Measurements from ENCODE around the gene ST3GAL2.
"Not testable (repeated sequence)": the region's sequence is repeated elsewhere in the genome, so short reads cannot be mapped to it uniquely, and the experiment has no call there.

The ST3GAL2 gene

GRCh38 chr16:70381604-70382342 lies 57.1 kb downstream of the ST3GAL2 start:
- no peak for DNase-seq

GRCh38 chr16:70380919-70381603 lies 57.8 kb downstream of the ST3GAL2 start:
- peak; percentile 94 for DNase-seq

- peak; percentile 32 for DNase-seq
These were observed 58.5 kb downstream of the ST3GAL2 start for GRCh38 chr16:70380248-70380918.

GRCh38 chr16:70378869-70379493 lies 59.9 kb downstream of the ST3GAL2 start:
- DNase-seq = no peak

DNA sequence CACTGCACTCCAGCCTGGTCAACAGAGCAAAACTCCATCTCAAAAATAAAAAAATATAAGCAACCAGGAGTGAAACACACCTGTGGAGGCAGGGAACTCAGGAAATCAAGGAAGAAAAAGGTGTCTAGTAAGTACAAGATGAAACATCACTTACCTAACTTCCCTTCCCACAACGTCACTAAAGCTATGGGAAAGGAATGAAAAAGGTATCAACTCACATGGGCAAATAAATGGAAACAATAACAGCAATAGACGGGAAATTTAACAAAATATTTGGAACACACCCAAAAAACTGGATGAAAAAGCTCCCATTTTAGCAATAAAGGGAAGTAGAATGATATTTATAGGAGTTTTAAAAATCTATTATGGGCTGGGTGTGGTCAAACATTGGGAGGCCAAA lies 61.1 kb downstream of the ST3GAL2 start:
- DNase-seq = no peak

DNA sequence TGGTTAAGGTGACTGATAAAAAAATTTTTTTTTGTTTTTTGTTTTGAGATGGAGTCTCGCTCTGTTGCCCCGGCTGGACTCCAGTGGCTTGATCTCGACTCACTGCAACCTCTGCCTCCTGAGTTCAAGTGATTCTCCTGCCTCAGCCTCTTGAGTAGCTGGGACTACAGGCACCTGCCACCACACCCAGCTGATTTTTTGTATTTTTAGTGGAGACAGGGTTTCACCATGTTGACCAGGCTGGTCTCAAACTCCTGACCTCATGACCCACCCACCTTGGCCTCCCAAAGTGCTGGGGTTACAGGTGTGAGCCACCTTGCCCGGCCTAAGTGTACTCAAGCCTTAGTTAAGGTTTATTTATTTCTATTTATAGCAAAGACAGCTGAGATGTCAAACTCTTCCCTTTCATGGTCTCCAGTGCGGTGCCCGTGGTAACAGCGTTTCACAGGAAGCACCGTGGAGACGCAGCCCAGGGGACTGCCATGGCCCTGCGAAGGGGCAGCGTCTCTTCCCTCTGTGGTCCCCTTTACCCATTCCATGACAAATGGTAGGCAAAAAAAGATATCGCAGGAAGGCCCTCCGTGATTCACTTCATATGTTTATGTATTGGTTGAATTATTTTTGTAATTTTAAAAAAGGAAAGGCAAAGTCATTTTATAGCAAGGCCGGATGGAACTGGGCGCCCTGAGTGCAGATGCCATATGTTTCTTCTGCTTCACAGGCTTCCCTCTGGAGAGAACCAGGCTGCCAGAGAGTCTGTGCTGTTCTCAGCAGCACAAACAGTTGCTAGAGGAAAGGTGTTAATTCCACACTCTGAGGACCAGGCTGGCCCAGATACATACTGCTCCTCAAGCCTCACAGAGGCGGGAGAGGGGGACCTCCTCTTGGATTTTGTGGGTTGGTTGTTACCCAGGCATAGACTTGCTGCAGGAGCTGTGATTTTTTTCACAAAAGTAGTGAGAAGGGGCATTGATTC lies 63.0 kb downstream of the ST3GAL2 start:
- DNase-seq = no peak

GRCh38 chr16:70374213-70374612 lies 64.7 kb downstream of the ST3GAL2 start:
- DNase-seq = no peak

- DNase-seq = no peak
These were observed 65.8 kb downstream of the ST3GAL2 start for GRCh38 chr16:70372921-70373728.

DNA sequence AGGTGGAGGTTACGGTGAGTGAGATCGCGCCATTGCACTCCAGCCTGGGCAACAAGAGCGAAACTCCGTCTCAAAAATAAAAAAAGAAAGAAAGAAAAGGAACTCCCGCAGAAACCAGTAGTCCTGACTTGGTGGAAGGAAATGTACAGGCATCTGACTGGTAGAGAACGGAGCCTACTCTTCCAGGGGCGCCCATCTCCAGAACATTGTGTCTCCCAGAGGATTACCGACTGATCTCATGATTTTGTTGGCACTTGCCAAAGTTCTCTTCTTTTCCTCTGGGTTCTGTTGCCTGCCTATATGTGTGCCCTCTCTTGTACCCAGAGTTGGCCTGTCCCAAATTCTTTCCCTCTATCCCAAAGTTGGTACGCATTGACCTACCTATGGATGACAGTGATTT lies 68.0 kb downstream of the ST3GAL2 start:
- no peak for DNase-seq

GRCh38 chr16:70370145-70370544 lies 68.8 kb downstream of the ST3GAL2 start:
- peak; percentile 29 for DNase-seq

DNA sequence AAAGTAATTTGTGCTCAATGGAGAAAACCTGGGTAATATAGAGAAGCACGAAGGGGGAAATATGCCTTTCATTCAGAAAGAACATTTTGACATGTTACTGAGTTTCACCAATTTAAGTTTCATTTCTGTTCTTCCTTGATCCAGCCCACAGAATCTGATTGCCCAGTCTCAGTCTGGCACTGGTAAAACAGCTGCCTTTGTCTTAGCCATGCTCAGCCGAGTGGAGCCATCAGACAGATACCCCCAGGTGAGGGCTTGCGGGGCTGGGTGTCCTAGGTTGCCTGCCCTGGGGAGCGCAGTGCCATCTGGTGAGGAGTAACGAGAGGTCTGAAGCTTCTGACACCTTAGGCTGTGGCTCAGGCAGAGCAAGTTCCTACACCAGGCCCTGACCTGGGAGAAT lies 74.5 kb downstream of the ST3GAL2 start:
- DNase-seq = no peak

- DNase-seq = no peak
These were observed 79.3 kb downstream of the ST3GAL2 start for GRCh38 chr16:70359552-70359951.

DNA sequence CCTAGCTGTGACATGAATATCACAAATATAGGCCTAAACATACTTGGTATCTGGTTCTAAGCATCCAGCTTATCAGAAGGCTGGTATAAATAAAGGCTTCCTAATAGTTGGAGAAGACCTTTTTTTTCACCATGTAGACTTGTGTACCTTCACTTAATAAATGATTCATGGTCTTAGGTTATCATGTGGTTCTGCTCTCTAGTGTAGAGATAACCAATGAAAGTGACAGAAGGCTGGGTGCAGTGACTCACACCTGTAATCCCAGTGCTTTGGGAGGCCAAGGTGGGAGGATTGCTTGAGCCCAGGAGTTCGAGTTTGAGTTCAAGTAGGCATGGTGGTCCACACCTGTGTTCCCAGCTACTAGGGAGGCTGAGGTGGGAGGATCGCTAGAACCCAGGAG lies 89.1 kb downstream of the ST3GAL2 start:
- DNase-seq = no peak

DNA sequence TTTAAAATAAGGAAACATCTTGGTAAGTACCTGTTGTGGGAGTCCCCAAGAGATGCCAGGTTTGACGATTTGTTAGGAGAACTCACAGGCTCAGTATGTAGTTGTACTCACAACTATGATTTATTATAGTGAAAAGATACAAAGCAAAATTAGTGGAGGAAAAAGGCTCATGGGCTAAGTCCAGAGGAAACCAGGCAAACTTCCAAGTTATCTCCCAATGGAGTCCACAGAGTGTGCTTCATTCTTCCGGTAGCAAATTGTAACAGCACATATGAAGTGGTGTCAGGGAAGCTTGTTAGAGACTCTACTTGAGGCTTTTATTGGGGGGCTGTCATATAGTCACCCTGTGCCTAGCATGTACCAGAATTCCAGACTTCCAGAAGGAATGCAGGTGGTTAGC lies 89.9 kb downstream of the ST3GAL2 start:
- no peak for DNase-seq

DNA sequence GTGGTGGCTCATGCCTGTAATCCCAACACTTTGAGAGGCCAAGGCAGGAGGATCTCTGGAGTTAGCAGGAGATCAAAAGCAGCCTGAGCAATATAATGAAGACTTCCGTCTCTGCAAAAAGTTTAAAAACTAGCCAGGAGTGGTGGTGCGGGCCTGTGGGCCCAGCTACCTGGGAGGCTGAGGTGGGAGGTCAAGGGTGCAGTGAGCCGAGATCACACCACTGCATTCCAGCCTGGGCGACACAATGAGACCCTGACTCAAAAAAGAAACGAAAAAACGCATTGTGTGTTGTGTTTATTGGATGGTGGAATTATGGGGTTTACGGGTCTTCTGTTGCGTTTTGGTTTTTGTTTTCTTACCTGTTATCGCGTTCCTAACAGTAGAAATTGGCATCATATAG lies 93.1 kb downstream of the ST3GAL2 start:
- DNase-seq = no peak

- no peak for DNase-seq
These were observed 96.9 kb downstream of the ST3GAL2 start for GRCh38 chr16:70342016-70342415.

DNA sequence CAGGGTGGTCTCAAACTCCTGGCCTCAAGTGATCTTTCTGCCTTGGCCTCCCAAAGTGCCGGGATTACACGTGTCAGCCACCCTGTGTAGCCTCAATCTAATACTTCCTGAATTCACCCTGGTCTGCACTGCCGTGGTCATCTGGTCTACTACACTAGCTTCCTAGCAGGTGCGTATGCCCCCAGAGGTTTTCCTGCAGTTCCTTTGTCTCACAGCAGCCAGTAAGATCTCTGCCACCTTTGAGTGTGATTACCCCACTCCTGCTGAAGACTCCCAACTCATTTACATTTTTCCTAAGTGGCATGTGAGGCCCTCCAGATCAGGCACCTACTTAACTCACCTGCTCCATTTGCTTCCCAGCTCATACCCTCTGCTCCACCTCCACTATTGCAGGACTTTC lies 97.3 kb downstream of the ST3GAL2 start:
- no peak for DNase-seq

DNA sequence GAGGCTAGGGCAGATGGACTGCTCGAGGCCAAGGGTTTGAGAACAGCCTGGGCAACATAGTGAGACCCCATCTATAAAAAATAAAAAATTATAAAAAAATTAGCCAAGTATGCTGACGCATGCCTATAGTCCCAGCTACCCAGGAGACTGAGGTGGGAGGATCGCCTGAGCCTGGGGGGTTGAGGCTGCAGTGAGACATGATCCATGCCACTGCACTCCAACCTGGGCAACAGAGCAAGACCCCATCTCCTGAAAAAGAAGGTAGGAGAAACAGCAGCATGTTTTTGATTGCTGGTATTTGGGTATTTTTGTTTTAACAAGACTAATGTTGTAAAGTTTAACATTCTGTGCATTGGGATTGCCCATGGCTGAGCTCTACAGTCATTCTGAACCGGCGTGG lies 101.1 kb downstream of the ST3GAL2 start:
- DNase-seq = no peak

DNA sequence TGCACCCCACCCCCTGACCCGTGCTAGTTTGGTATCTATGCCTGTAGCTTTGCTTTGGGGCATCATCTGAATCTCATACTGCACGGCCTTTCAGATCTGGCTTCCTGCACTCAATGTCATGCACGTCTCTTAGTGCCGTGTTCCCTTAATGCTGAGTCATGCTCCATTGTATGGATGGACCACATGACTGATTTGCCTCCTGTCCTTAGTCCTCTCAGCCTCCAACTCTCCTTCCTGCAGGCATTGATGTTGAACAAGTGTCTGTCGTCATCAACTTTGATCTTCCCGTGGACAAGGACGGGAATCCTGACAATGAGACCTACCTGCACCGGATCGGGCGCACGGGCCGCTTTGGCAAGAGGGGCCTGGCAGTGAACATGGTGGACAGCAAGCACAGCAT lies 106.2 kb downstream of the ST3GAL2 start:
- not testable (repeated sequence) for DNase-seq

GRCh38 chr16:70331588-70332358 lies 107.1 kb downstream of the ST3GAL2 start:
- DNase-seq = no peak

DNA sequence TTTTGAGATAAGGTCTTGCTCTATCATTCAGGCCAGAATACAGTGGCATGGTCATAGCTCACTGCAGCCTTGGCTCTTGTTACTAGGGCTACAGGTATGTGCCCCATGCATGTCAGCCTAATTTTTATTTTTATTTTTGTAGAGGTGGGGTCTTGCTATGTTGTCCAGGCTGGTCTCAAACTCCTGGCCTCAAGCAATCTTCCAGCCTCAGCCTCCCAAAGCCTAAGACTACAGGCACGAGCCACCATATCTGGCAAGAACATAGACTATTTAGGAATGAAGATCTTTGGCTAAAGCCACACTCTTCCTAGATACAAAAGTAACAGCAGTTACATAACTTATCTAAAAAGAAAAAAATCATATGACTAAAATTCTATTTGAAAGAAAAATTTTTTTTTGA lies 107.8 kb downstream of the ST3GAL2 start:
- DNase-seq = no peak

Measured in CD4-positive, alpha-beta T cell treated with Interferon gamma for 1 hour (primary cell).